ENCODE data around the gene RTL10.

- TF ChIP-seq POLR2A (IDR thresholded peaks at IDR 0.05), result no peak
- no peak for TF ChIP-seq POLR2AphosphoS5 (IDR thresholded peaks at IDR 0.05; ENCODE audit: insufficient read depth in 1 of 2, low read depth in 1 of 2)
- no peak for TF ChIP-seq CTCF (IDR thresholded peaks at IDR 0.05)
These were observed 3.9 kb downstream of the RTL10 start for GRCh38 chr22:19850763-19851109.
